SK-N-SH (cell line): ENCODE data around the gene AGAP1.

ENCODE experiments used
- CTCF ChIP-seq: fragments of 200-600 bp; sonication (generic); IDR thresholded peaks from 2 replicates; pipeline ENCODE4 v1.6.1; 2017; ENCODE audit warnings: antibody characterized with exemption, mild to moderate bottlenecking, moderate library complexity
- MAX ChIP-seq: IDR thresholded peaks from 2 replicates; pipeline ENCODE4 v1.4.0; 2012; ENCODE audit warnings: low read depth
- REST ChIP-seq: IDR thresholded peaks from 2 replicates; pipeline ENCODE4 v1.6.1; 2012; ENCODE audit warnings: mild to moderate bottlenecking, low read depth, low read length, moderate library complexity
- TCF12 ChIP-seq: IDR thresholded peaks from 2 replicates; pipeline ENCODE4 v1.4.0; 2012

- TF ChIP-seq REST (no peak), TCF12 (no peak), CTCF (no peak), MAX (no peak)
These were observed 667.7 kb downstream of the AGAP1 start for GRCh38 chr2:236161531-236161930.
